ENCODE measurements around the gene DPY19L3. TPM values are rescaled to one million over a fixed set of nuclear protein-coding genes. Genes with fewer than 3 reads are reported as not detected.

Gene DPY19L3
- total RNA-seq, 1 donor from 2014 or later, result 29.8 TPM

GRCh38 chr19:32469795-32470194, 64.2 kb downstream of the DPY19L3 start:
- ATAC-seq (ENCODE audit: low read depth) (no peak), DNase-seq (no peak)
- Mint-ChIP-seq H3K36me3 (ENCODE audit: low read depth) (peaks cover 13% of the 10 kb centered on the region), H3K4me1 (no peaks in the 10 kb centered on the region), H3K9me3 (no peaks in the 10 kb centered on the region), H3K27ac (no peak overlapping the region), H3K27me3 (no peaks in the 10 kb centered on the region), H3K4me3 (no peak overlapping the region)
- ChIA-PET CTCF (no interaction called here), POLR2A (no interaction called here)
- intact Hi-C loops (cut with micrococcal nuclease), result no loop called here
- TF ChIP-seq CTCF (IDR thresholded peaks at IDR 0.05), result no peak

DNA sequence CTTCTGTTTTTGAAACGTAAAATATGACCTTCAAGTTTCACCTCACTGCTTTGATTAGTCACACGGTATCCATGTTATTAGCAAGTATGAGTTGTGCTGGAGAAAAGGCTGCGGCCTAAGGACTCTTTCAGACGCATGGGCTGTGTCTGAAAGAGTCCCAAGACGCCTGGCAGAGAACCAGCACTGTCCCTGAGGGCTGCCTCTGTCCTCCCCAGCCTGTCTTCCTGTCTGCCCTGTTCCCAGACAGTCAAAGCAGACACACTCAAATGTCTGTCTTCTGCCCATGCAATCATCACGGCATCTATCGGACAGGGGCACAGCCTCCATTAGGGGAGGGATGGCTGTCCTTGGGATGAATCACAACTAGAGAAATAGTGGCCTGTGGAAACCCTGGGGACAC, 65.5 kb downstream of the DPY19L3 start:
- TF ChIP-seq CTCF (IDR thresholded peaks at IDR 0.05), result no peak
- H3K4me1 Mint-ChIP-seq, result no peaks in the 10 kb centered on the region
- H3K36me3 Mint-ChIP-seq (ENCODE audit: low read depth), result peaks cover 13% of the 10 kb centered on the region
- H3K27ac Mint-ChIP-seq, result no peak overlapping the region
- H3K4me3 Mint-ChIP-seq, result no peak overlapping the region
- intact Hi-C loops (cut with micrococcal nuclease), result no loop called here
- no peaks in the 10 kb centered on the region for H3K9me3 Mint-ChIP-seq
- ChIA-PET POLR2A (no interaction called here), CTCF (no interaction called here)
- ATAC-seq (ENCODE audit: low read depth) (no peak), DNase-seq (no peak)
- no peaks in the 10 kb centered on the region for H3K27me3 Mint-ChIP-seq

DNA sequence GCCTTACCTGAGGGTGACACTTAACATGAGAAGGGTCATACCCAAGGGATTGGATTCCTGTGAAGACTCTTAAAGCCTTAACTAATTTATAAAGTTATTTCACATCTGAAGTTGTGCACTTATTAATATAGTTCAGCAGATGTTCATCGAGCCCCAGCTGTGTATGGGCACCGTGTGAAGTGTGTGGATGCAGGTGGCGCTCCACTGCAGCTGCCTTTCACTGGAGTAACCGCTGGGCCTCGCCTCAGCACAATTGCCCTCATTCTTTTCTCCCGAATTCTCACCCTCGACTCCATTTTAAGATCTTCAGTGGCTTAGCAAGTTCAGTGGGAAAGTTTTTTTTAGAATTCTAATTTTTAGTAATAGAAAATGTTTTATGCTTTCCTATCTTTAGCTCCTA, 66.2 kb downstream of the DPY19L3 start:
- H3K4me3 Mint-ChIP-seq, result no peak overlapping the region
- ChIA-PET POLR2A (no interaction called here), CTCF (no interaction called here)
- no peaks in the 10 kb centered on the region for H3K4me1 Mint-ChIP-seq
- DNase-seq (no peak), ATAC-seq (ENCODE audit: low read depth) (no peak)
- peaks cover 13% of the 10 kb centered on the region for H3K36me3 Mint-ChIP-seq (ENCODE audit: low read depth)
- intact Hi-C loops (cut with micrococcal nuclease), result no loop called here
- no peak overlapping the region for H3K27ac Mint-ChIP-seq
- H3K9me3 Mint-ChIP-seq, result no peaks in the 10 kb centered on the region
- H3K27me3 Mint-ChIP-seq, result no peaks in the 10 kb centered on the region
- TF ChIP-seq CTCF (IDR thresholded peaks at IDR 0.05), result no peak

DNA sequence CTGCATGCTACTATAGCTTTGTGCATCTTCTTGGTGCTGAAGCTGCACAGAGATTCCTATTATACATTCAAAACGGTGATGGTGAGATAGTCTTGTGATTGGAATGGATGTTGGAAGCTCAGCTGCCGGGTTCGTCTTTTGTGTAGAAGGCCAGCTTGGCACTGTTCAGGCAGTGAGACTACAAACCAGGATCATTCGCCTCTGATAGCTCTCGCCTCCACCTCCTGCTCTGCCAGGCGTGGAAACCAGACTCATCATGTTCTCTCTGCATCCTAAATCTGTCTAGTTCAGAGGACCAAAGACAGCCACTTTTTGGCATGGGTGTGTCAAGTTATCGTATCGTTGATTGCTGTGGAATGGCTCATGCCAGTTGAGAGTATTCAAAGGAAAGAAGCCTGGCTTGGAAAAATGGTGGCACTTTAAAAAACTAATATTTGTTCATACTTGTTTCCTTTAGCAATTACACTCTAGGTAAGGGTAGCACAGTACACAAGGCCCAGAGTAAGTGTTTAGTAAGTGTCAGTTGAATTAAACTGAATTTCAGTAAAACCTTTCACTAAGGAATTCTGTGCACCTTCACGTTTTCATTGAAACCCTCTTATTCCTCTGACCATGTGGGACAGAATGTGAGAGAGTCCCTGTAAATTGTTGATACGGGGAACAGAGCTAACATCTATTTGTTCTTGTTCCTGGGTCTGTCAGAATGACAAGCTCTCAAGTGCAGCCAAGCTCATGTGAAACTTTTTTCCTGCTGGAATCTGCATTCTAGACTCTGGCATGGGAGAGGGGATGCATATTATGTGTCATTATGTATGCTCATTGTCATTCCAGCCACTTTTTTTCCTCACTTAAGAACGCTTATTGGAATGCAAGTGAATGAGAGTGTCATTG, 69.8 kb downstream of the DPY19L3 start:
- H3K27ac Mint-ChIP-seq, result no peak overlapping the region
- TF ChIP-seq CTCF (IDR thresholded peaks at IDR 0.05), result no peak
- no peaks in the 10 kb centered on the region for H3K9me3 Mint-ChIP-seq
- CTCF ChIA-PET, result no interaction called here
- no peaks in the 10 kb centered on the region for H3K27me3 Mint-ChIP-seq
- H3K4me3 Mint-ChIP-seq, result no peak overlapping the region
- DNase-seq, result no peak
- intact Hi-C loops (cut with micrococcal nuclease), result no loop called here
- ATAC-seq (ENCODE audit: low read depth), result no peak
- no peaks in the 10 kb centered on the region for H3K4me1 Mint-ChIP-seq
- H3K36me3 Mint-ChIP-seq (ENCODE audit: low read depth), result peaks cover 29% of the 10 kb centered on the region
- POLR2A ChIA-PET, result no interaction called here

DNA sequence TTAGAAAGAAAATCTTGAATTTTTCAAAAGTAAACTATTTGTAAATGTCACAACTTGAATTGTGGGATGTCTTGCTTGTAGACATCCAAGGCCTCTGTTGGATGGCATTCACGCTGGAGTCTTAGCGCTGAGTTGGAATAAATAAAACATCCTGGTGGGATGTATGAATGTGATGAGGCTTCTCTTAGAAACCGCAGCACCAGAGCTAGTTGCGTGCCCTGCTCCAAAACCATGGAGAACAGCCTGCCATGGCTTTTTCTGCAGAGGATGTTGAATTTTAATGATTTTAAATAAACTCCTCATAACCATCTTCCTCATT, 70.4 kb downstream of the DPY19L3 start:
- intact Hi-C loops (cut with micrococcal nuclease), result no loop called here
- no peak for ATAC-seq (ENCODE audit: low read depth)
- POLR2A ChIA-PET, result no interaction called here

More for the DNA sequence above, 70.4 kb downstream of the DPY19L3 start:
- H3K27me3 Mint-ChIP-seq, result no peaks in the 10 kb centered on the region
- no peaks in the 10 kb centered on the region for H3K9me3 Mint-ChIP-seq
- peaks cover 33% of the 10 kb centered on the region for H3K36me3 Mint-ChIP-seq (ENCODE audit: low read depth)
- TF ChIP-seq CTCF (IDR thresholded peaks at IDR 0.05), result no peak
- DNase-seq, result no peak
- no peak overlapping the region for H3K27ac Mint-ChIP-seq
- no peak overlapping the region for H3K4me3 Mint-ChIP-seq
- CTCF ChIA-PET, result no interaction called here
- H3K4me1 Mint-ChIP-seq, result no peaks in the 10 kb centered on the region

All from activated B cell treated with CpG ODN at 0.5 μM for 24 hours (primary cell).